ENCODE data around the gene OSR1. TPM values are rescaled to one million over a fixed set of nuclear protein-coding genes. Genes with fewer than 3 reads are reported as not detected.

The OSR1 gene
- total RNA-seq = 114 and 277 TPM in 2 replicates

DNA sequence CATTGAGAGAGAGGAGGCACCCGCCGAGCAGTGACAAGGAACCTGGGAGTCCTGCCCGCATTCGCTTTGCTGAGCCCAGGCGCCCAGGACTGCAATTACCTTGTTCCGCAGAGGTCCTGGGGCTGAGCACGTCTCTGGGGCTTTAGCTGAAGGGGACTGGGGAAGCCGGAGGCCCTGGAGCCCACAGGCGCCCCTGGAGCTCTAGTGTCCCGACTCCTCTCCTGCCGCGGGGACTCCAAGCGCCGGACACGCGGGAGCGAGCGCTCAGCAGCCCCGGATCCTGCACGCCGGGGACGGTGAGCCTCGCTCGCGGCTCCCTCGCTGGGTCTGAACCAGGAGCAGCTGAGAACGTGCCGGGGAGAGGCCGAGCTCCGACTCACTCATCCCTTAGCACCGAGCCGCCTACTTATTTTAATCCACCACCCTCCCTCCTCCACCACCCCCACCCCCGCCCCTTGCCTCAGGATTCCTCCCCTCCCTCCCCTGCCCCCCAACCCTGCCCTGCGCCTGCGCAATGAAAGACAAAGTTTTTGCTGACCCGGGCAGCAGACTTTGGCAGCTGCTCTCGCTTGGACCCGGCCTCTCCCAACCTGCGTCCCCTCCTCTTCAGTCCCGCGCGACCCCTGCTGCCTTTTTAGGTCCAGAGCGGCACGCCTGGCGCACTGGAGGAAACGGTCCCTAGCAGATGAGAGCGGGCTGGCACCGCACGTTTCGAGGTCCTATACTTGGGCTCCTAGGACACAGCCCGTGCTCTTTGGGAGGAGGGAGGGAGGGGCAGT is at the start of gene OSR1:
Gene OSR1 (minus strand): TSS at position 382 of the 779 bp plus-strand sequence. CDS start 4,818 bp downstream, outside the sequence.

Small RNA genes lying within 50 kb of the gene (small RNA-seq; reads per million reads assigned to genes)
- 1.7 reads per million, percentile 74 among the genes with 10 or more reads in this experiment for gene MIR4757

Data from placental epithelial cell (primary cell).